Panc1 (cell line): ENCODE data around the gene DAAM2. TPM values are rescaled to one million over a fixed set of nuclear protein-coding genes. Genes with fewer than 3 reads are reported as not detected.

Source experiments
- ATAC-seq: fragments of 200-7000 bp; cut with Tn5 transposase; 2 replicates; pipeline ENCODE4 v1.9.1; 2020; ENCODE audit warnings: mild to moderate bottlenecking, moderate library complexity
- BruUV-seq: library from RNA; stranded (reverse); fragments of 400-500 nt; replicated peaks from 2 replicates; lab custom pipeline; 2021; lab: Mats Ljungman, UMichigan
- CTCF ChIA-PET: fragments of 300-600 bp; sonication (Branson Sonifier 250); formaldehyde crosslinking; loops from one replicate; lab custom pipeline; 2022; ENCODE audit warnings: antibody characterized with exemption; lab: Charles Lee
- POLR2A ChIA-PET: fragments of 300-600 bp; sonication (Branson Sonifier 250); formaldehyde crosslinking; loops from one replicate; lab custom pipeline; 2022; ENCODE audit warnings: antibody characterized with exemption; lab: Charles Lee
- DNase-seq: peaks from one replicate; pipeline ENCODE4 v3.0.0-alpha.2; 2010; ENCODE audit warnings: low read depth, low spot score
- H3K27ac ChIP-seq: 2 replicates; pipeline ENCODE4 v1.5.1; 2011; ENCODE audit warnings: mild to moderate bottlenecking, low read length, inconsistent platforms
- H3K27me3 ChIP-seq: fragments of 200-500 bp; sonication (Bioruptor generic); 2 replicates; pipeline ENCODE4 v1.6.0; 2014; ENCODE audit warnings: low read length, inconsistent platforms; ENCODE audit not compliant: control insufficient read depth, insufficient read depth
- H3K36me3 ChIP-seq: fragments of 200-500 bp; sonication (Bioruptor generic); 2 replicates; pipeline ENCODE4 v1.5.1; 2014; ENCODE audit warnings: inconsistent platforms, mild to moderate bottlenecking, low read length, moderate library complexity; ENCODE audit not compliant: control insufficient read depth, insufficient read depth
- H3K4me1 ChIP-seq: 2 replicates; pipeline ENCODE4 v1.5.1; 2011; ENCODE audit warnings: inconsistent platforms, mild to moderate bottlenecking, low read length, moderate library complexity; ENCODE audit not compliant: control insufficient read depth, insufficient read depth
- H3K4me3 ChIP-seq, 2 experiments: 2 replicates each; pipeline ENCODE4 v1.5.1; 2011 to 2012; ENCODE audit warnings: low read depth in 2 of 2, low read length in 2 of 2, mild to moderate bottlenecking in 2 of 2, inconsistent platforms in 1 of 2, moderate library complexity in 1 of 2
- H3K9me3 ChIP-seq: fragments of 200-500 bp; sonication (Bioruptor generic); 2 replicates; pipeline ENCODE4 v1.5.1; 2014; ENCODE audit warnings: low read depth, mild to moderate bottlenecking, inconsistent platforms, low read length, moderate library complexity; ENCODE audit not compliant: control insufficient read depth, insufficient read depth
- CTCF ChIP-seq: fragments of 450-650 bp; IDR thresholded peaks from 2 replicates; pipeline ENCODE4 v1.5.1; 2017; ENCODE audit warnings: mild to moderate bottlenecking
- POLR2AphosphoS5 ChIP-seq: IDR thresholded peaks from 2 replicates; pipeline ENCODE4 v1.6.1; 2012; ENCODE audit warnings: mild to moderate bottlenecking, low read depth, low read length, moderate library complexity
- REST ChIP-seq, 2 experiments: IDR thresholded peaks; 2 replicates each; pipeline ENCODE4 v1.6.1; 2011 to 2012; ENCODE audit warnings: low read depth in 2 of 2, control low read depth in 1 of 2, low read length in 1 of 2, mild to moderate bottlenecking in 1 of 2, moderate library complexity in 1 of 2; ENCODE audit not compliant: insufficient read depth in 1 of 2
- SIN3A ChIP-seq: IDR thresholded peaks from 2 replicates; pipeline ENCODE4 v1.6.1; 2012; ENCODE audit warnings: low read depth, mild to moderate bottlenecking, low read length, moderate library complexity, borderline replicate concordance; ENCODE audit not compliant: insufficient read depth
- TCF7L2 ChIP-seq: IDR thresholded peaks from 2 replicates; pipeline ENCODE4 v1.6.1; 2011; ENCODE audit warnings: mild to moderate bottlenecking, low read depth, low read length, inconsistent platforms
- in situ Hi-C: cut with HindIII; loops from 2 replicates; pipeline ENCODE4 v1.10.0; 2016; ENCODE audit warnings: low sequenced_read_pairs, low pct_unique_long_range_greater_than_20kb
- intact Hi-C: fragments of 100-400 bp; cut with micrococcal nuclease; formaldehyde crosslinking; loops from one replicate; pipeline ENCODE4 v1.10.0; 2022; ENCODE audit not compliant: unreplicated experiment
- total RNA-seq: library from RNA; stranded (reverse); gene quantifications from one replicate; pipeline ENCODE4 v1.2.1, GENCODE V29; 2021; ENCODE audit not compliant: unreplicated experiment

The DAAM2 gene
- total RNA-seq, 1 experiment from 2014 or later: not detected

- in situ Hi-C loops: no loop called here
- no peak overlapping the region for H3K4me3 ChIP-seq
- TF ChIP-seq TCF7L2 (no peak), POLR2AphosphoS5 (no peak), SIN3A (no peak), REST (IDR thresholded peaks at IDR 0.05; ENCODE audit: insufficient read depth in 1 of 2, low read depth in 2 of 2, low read length in 1 of 2) (no peak), CTCF (no peak)
Observed at GRCh38 chr6:39914239-39914638, 122.1 kb downstream of the DAAM2 start.

GRCh38 chr6:39915866-39916265 lies 123.7 kb downstream of the DAAM2 start:
- CTCF ChIA-PET: no interaction called here
- Histone ChIP-seq H3K4me1 (no peaks in the 10 kb centered on the region), H3K27ac (no peak overlapping the region), H3K36me3 (no peaks in the 10 kb centered on the region), H3K9me3 (no peaks in the 10 kb centered on the region), H3K4me3 (no peak overlapping the region), H3K27me3 (no peaks in the 10 kb centered on the region)
- TF ChIP-seq SIN3A (no peak), TCF7L2 (no peak), REST (IDR thresholded peaks at IDR 0.05; ENCODE audit: insufficient read depth in 1 of 2, low read depth in 2 of 2, low read length in 1 of 2) (no peak), CTCF (no peak), POLR2AphosphoS5 (no peak)
- POLR2A ChIA-PET: no interaction called here
- ATAC-seq (no peak), DNase-seq (no peak)
- in situ Hi-C loops (no loop called here), intact Hi-C loops (no loop called here)
- no TSS peak for BruUV-seq

More at GRCh38 chr6:39914239-39914638, 122.1 kb downstream of the DAAM2 start:
- ChIA-PET POLR2A (no interaction called here), CTCF (no interaction called here)
- H3K27ac ChIP-seq: no peak overlapping the region
- H3K4me1 ChIP-seq: no peaks in the 10 kb centered on the region
- BruUV-seq: no TSS peak
- no peaks in the 10 kb centered on the region for H3K27me3 ChIP-seq
- ATAC-seq (no peak), DNase-seq (no peak)
- no peaks in the 10 kb centered on the region for H3K9me3 ChIP-seq
- intact Hi-C loops: no loop called here
- no peaks in the 10 kb centered on the region for H3K36me3 ChIP-seq
